OCI-LY3 (cell line): ENCODE measurements around the gene PALLD.

ENCODE experiments used
- EZH2phosphoT487 ChIP-seq: fragments of 200-600 bp; shearing (Covaris generic); IDR thresholded peaks from 2 replicates; pipeline ENCODE4 v1.6.1; 2018; ENCODE audit warnings: antibody characterized with exemption, mixed run types, low read depth
- TF ChIP-seq, protein P1 (sequence below): fragments of 200-600, 300-600 bp; sonication (generic); IDR thresholded peaks from 2 replicates; pipeline ENCODE4 v1.5.1; 2014; ENCODE audit warnings: antibody characterized with exemption, low read length, low read depth

- TF ChIP-seq, protein P1, sequence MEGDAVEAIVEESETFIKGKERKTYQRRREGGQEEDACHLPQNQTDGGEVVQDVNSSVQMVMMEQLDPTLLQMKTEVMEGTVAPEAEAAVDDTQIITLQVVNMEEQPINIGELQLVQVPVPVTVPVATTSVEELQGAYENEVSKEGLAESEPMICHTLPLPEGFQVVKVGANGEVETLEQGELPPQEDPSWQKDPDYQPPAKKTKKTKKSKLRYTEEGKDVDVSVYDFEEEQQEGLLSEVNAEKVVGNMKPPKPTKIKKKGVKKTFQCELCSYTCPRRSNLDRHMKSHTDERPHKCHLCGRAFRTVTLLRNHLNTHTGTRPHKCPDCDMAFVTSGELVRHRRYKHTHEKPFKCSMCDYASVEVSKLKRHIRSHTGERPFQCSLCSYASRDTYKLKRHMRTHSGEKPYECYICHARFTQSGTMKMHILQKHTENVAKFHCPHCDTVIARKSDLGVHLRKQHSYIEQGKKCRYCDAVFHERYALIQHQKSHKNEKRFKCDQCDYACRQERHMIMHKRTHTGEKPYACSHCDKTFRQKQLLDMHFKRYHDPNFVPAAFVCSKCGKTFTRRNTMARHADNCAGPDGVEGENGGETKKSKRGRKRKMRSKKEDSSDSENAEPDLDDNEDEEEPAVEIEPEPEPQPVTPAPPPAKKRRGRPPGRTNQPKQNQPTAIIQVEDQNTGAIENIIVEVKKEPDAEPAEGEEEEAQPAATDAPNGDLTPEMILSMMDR, result no peak
- TF ChIP-seq EZH2phosphoT487, result no peak
Observed at GRCh38 chr4:168531305-168531704, 34.5 kb downstream of the PALLD start.
